ENCODE data around the gene STK32B.

Gene STK32B

DNA sequence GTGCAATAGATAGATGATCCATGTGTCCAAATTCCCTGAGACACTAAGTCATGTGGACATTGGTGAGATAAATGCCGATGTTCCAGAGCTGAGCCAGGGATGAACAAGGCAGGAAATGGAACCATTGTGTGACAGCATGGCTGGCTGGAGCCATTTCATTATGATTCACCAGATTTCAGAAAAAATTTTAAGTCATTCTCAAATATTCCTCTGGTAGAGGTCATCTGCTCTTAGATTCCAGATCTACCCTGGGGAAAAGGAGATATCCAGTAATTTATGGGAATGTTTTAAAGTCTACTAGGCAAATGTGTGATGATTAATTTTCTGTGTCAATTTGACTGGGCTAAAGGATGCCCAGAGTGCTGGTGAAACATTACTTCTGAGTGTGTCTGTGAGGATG is 287.3 kb downstream of the STK32B start:
- DNase-seq (ENCODE audit: low read depth in 3 of 3, low spot score in 1 of 3) = no peak

DNA sequence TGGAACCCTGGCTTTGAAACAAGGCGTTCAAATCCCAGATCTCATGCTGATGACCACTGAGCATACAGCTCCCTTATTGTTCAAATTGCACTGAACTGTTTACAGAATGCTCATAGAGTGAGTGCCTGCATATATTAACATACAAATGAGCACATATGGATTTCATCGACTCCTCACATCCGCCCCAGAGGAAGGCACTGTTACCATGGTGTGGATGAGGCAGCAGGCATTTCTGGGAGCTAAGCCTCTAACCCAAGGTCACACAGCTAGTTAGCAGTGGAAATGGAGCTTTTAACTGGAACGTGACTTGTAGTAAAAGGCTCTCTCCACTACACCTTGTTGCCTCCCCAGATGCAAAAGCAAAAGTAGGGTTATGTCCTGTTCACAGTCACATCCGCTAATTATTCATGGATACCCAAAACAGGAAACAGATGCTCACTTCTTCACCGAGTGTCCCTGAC is 289.7 kb downstream of the STK32B start:
- no peak for DNase-seq (ENCODE audit: low read depth in 3 of 3, low spot score in 1 of 3)

DNA sequence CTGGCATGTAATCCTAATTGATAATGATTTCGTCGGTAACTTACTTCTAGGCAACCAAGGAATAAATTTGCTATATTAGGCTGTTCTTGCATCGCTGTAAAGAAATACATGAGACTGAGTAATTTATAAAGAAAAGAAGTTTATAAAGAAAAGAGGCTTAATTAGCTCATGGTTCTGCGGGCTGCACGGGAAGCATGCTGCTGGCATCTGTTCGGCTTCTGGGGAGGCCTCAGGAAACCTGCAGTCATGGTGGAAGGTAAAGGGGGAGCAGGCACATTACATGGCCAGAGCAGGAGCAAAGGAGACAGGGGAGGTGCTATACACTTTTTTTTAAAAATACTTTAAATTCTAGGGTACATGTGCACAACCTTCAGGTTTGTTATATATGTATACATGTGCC is 290.2 kb downstream of the STK32B start:
- no peak for DNase-seq (ENCODE audit: low read depth in 3 of 3, low spot score in 1 of 3)

DNA sequence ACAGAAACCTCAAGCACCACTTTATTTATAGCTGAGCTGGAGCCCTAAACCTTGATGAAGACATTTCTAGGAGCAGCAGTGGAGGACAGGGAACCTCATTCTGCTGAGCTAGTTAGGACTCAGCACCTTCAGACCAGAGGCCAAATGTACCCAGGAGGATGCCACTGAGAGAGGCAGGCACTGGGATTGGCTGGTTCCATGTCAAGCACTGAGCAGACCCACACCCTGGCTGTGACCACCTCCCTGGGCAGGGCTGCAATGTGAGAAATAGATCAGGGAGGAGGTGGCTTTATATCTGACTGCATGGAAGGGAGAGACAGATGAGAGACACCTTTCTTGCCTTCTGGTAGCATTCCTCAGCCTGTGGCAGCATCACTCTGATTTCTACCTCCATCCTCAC is 304.6 kb downstream of the STK32B start:
- no peak for DNase-seq (ENCODE audit: low read depth in 3 of 3, low spot score in 1 of 3)

DNA sequence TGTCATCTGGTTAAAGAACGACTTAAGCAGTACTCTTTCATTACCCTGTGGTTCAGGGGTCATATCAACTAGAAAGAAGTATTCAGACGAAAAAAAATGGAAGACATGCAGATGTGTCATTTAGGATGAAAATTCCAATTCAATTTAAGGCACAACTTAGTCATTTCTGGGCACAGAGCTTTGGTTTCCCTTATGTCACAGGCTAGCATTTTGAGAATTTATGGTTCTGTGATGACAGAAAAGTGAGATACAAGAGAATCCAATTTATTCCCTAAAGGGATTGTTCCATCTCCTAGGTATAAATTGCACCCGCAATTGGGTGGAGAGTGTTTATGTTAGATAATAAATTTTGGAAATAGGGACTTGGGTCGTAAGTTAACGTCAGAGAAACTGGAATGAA is 306.6 kb downstream of the STK32B start:
- DNase-seq (ENCODE audit: low read depth in 3 of 3, low spot score in 1 of 3) = no peak

DNA sequence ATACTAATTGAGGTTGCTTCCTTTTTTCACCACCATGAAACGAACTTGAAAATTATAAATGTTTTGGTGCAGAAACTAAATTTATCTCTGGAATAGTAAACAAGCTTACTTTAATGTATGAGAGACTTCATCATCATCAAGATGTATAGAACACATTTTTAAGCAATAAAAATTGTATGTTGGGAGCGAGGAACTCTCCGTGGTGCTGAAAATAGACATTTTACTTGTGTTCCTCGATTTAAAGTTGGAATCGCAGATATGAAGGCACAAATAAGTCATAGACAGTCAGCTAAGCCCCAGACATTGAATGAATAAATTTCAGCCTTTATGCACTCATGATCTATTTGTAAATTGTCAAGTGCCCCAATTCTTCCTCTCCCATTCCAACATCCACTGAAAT is 310.7 kb downstream of the STK32B start:
- no peak for DNase-seq (ENCODE audit: low read depth in 3 of 3, low spot score in 1 of 3)

DNA sequence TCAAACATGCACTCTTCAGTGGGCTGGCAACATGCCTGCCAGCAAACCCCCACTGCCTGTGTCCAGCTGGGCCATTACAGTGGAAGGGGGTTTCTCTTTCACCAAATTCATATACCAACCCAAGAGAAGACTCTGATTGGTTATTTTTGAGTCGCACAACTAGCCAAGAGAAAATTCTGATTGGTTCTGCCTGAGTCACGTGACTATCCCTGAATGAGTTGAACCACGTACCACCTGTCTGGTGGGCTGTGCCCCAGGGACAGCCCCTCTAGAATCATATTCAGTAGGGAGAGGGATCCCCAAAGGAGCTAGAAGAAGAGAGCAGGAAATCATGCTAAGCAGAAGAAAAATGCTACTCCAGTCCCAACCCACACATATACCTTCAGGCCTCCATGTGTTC is 313.1 kb downstream of the STK32B start:
- DNase-seq (ENCODE audit: low read depth in 3 of 3, low spot score in 1 of 3) = no peak

DNA sequence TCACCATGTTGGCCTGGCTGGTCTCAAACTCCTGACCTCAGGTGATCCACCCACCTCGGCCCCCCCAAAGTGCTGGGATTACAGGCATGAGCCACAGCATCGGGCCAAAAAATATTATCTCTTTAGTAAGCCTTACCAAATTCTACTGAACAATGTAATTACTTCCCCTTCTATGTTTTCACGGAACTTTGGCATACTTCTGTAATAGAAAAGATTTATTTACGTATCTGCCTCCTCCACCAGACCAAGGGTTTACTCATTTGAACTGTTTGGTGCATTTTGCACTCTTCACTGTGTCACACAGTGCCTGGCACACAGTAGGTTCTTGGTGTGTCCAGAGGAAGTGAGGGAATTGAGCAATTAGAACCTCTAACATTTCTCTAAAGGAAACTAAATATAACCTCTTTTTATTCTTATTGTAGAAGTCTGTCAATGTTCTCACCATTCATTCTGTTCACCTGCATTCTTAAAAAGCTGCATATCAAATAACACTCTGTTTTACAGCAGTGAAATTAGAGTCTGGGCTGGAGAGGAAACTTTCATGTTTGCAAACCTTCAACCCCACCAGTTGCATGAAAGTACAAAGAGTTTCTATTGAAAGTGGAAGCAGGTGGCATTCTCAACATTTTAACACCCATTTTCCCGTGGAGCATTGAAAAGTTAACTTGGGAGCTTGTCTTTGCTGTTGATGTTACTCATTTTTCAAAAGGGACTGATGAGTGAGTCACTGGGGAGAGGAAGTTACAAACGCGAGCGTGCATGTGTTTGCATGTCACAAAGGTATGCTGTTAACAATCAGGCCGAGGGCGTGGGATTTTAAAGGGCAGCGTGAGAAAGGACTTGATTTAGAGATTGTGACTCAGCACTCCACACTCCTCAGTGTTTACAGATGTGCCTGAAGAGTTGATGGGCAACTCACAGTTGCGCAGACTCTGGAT is 314.1 kb downstream of the STK32B start:
- no peak for DNase-seq (ENCODE audit: low read depth in 3 of 3, low spot score in 1 of 3)

DNA sequence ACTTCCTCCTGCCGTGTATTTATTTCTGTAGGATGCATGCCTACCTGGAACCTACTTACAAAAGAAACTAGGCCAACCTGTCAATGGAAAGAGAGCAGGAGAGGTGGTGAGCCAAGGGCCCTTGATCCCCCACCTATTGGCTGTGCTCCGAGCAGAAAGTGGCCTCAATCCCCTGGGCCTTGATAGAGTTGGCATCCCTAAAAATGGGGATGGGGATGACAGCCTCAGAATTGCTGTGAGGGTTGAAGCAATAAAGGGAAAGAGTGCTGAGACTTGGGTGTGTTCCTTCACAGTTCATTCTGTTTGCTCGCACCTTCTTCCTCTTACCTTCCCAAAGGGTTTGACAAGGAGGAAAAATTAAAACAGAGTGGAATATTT is 314.7 kb downstream of the STK32B start:
- no peak for DNase-seq (ENCODE audit: low read depth in 3 of 3, low spot score in 1 of 3)

DNA sequence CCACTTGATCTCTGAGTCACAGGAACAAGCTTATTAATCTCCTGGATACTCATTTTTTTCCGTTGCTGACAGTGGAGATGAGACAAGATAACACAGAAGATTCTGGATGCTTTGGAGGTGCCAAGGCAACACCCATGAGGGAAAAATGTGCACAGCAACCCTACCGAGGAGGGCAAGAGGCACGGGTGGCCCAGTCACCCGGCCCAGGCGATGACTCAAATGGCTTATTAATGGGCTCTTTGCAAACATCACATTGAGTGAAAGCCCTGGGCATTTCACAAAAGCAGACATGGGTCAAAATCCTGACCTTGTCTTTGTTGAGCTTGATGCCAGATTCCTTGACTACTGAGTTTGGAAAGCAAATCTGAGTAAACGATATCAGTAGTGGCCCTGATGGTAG is 315.1 kb downstream of the STK32B start:
- no peak for DNase-seq (ENCODE audit: low read depth in 3 of 3, low spot score in 1 of 3)

DNA sequence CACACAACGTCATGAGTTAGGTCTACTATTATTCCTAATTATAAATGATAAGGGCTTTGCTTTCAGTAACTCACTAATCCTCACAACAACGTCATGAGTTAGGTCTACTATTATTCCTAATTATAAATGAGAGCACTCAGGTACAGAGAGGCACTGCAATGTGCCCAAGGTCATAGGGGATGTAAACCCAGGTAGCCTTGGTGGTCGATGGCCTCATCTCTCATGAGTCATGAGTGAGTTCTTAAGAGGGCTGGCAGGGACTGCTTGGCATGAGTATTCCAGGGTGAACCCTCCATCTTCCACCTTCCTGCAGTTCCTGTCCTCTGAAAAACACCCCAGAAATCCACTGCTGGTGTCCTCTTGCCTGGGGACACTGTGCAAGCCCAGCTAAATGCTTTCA is 317.1 kb downstream of the STK32B start:
- no peak for DNase-seq (ENCODE audit: low read depth in 3 of 3, low spot score in 1 of 3)

DNA sequence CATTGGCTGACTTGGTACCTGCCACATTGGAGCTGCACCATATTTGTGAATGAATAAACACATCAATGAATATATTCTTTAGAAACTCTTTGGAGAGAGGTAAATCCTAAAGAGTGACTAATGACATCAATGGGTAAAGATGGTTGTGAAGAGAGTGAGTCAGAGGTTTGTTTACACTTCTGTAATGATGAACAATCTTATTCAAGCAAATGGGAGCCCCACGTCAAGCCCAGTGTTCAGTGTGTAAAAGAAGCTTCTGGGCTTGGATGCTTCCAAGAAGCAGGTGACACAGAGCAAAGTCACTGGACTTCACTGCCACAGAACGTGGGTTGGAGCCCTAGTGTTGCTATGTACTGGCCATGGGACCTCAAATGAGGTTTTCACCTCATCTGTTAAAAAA is 319.0 kb downstream of the STK32B start:
- no peak for DNase-seq (ENCODE audit: low read depth in 3 of 3, low spot score in 1 of 3)

DNA sequence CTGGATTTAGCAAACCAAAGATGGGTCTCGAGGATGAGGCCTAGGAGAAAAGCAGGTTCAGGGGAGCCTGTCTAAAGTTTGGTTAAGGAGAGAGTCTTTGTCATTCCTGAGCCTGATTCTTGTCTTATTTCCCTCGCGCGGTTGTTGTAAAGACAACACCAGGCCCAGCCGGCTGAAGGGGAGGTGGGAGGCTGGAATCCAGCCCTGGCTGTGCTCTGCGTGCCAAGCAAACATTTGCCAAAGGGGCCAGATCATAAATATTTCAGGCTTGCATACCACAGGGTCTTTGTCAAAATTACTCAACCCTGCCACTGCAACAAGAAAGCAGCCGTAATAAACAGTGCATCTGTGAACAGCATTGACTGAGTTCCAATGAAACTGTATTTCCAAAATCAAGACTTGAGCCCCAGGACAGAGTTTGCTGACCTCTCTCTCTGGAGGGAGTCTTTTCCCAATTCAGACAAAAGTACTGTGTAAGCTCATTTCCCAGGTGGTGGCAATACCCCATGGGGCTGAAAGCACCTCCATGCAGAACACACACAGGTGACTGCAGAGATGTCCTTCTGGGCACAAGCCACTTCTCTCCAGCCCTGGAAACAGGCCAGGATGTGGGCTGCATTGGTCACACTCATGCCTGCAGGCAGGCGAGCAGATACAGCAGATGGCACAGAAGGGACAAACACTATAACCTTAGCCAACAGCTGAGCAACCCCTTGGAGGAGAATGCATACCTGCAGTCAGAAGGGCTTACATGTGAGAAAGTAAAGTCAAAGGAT is 320.3 kb downstream of the STK32B start:
- no peak for DNase-seq (ENCODE audit: low read depth in 3 of 3, low spot score in 1 of 3)

DNA sequence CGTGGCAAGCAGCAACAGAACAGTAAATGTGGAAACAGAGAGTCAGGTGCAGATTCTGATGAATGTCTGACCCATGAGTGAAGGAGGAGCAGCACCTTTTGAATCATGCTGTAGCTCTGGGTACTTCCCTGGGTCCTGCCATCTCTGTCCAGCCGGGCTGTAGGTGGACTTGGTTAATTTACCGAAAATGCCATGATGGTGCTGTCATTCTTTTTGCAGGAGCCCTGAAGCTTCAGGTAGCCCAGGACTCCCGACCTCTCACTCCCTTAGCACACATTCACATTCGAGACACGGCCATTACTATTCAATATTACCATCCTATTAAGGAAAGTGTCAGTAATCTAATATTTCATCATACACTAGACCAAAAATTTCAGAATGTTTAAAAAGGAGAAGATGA is 320.9 kb downstream of the STK32B start:
- DNase-seq (ENCODE audit: low read depth in 3 of 3, low spot score in 1 of 3) = no peak

DNA sequence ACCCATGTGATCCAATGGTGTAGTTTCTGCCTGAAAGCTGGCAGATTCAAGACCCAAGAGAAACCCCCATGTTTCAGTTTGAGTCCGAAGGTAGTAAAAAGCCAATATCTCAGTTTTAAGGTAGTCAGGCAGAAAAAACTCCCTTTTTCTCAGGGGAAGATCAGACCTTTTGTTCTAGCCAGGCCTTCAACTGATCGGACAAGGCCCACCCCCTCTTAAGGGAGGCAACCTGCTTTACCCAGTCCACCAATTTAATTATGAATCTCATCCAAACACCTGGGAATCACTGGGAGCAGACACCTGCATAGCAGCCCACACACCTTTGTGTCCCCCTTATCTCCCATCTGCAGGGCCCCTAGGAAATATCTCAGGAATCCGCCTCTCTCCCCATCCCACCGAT is 322.0 kb downstream of the STK32B start:
- no peak for DNase-seq (ENCODE audit: low read depth in 3 of 3, low spot score in 1 of 3)

DNA sequence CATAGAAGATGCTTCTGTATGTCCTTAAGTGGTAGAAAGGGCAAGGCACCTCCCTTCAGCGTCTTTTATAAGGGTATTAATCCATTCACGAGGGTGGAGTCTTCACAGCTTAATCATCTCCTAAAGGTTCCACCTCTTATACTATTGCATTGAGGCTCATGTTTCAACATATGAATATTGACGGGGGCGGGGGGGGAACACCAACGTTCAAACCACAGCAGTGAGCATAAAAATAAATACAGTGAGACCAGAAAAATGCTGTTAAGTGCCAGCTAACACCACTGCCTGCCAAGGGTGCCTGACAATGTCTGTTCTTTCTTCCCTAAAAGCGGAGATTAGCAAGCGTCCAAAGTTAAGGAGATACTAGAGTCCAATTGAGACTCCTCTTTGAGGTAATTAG is 323.3 kb downstream of the STK32B start:
- no peak for DNase-seq (ENCODE audit: low read depth in 3 of 3, low spot score in 1 of 3)

DNA sequence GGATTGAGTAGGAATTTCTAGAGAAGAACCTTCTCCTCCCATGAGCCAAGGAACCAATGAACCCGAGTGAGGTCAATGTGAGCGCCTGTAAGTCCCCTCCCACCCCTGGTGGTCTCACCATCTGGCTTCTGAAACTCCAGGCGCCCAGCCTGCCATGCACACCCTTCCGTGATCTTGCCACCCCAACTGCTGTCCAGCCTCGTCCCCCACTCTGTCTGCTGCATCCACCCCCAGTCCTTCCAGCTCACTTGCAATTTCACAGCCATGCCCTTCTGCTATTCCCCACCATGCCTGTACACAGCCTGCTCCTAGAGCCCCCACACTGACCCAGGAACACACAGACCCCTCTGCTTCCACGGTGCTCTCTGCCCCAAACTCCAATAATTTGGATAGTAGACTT is 323.7 kb downstream of the STK32B start:
- no peak for DNase-seq (ENCODE audit: low read depth in 3 of 3, low spot score in 1 of 3)

DNA sequence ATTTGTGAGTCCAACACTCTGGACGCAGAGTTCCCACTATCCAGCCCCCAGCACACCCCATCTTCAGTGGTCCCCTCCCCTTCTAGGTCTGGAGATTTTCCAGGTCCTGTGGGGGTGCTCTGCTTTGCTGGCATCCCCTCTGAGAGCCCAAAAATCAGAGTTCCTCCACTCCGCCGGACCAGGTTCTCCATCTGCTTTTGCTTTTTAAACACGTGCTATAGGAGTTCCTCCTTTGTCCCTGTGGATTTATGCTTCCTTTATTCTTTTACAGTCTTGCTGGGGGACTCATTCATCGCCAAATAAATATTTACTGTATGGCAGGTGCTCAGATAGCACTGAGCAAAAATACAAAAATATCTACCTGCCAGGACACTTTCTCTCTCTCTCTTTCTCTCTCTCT is 324.7 kb downstream of the STK32B start:
- DNase-seq (ENCODE audit: low read depth in 3 of 3, low spot score in 1 of 3) = no peak

DNA sequence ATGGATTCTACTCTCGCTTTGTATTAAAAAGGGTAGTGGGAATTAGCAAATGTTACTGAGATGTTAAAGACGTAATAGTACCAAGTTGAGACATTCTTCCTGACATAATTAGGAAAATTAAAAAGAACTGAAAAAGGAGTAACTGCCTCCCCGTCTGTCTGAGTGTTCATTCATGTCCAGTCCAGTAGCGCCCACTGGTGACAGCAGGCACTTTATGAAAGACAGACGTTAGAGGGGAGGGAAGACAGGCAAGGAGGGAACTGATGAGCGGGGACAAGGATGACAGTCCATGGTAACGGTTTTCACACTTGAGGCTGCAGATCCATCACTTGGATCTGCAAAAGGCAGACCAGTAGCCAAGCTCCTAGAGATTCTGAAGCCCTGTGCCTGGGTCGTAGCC is 326.7 kb downstream of the STK32B start:
- no peak for DNase-seq (ENCODE audit: low read depth in 3 of 3, low spot score in 1 of 3)

DNA sequence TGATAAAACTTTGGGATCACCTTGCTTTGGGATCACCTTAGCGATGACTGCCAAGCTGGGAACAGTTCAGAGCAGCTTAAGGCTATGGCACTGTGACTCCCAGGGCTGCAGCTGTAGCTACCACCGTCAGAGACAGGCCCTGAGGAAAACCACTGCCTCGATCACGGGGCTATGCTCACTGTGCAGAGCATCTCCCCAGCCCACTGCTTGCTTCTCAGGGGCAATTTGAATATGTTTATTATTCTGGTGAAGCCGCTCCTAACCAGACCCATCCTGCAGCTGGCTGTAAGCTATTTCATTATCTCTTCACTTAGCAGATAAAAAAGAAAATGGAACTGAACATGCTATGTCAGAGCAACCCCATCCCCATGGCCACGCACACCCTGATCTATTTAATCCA is 328.6 kb downstream of the STK32B start:
- DNase-seq (ENCODE audit: low read depth in 3 of 3, low spot score in 1 of 3) = no peak

DNA sequence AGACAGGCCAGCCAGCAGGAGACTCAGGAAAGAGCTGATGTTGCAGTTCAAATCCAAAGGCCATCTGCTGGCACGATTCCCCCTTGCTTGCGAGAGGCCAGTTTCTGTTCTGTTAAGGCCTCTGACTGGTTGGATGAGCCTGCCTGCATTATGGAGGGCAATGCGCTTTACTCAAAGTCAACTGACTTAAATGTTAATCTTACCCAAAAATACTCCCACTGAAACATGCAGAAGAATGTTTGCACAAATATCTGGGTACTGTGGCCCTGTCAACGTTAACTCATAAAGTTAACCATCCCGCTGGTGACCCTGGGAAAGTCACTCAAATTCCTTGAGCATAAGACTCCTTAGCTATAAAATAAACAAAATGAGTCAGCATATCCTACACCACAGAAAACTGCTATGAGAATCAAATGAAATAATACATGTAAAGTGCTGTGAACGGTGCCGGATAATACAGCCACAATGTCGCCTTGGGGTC is 330.7 kb downstream of the STK32B start:
- DNase-seq (ENCODE audit: low read depth in 3 of 3, low spot score in 1 of 3) = no peak

Measured in stimulated activated CD4-positive, alpha-beta T cell treated with anti-CD3 and anti-CD28 coated beads, TNF-alpha, amount 100 ng/mL, for 1 hour (primary cell).